Psoas muscle (tissue), 8 donors: ENCODE data around the gene TMEM63A. TPM values are rescaled to one million over a fixed set of nuclear protein-coding genes. Genes with fewer than 3 reads are reported as not detected.

ENCODE experiments used
- ATAC-seq, 4 donors: fragments of 200-7000 bp; cut with Tn5 transposase; one replicate each; pipeline ENCODE4 v1.9.1; 2020; ENCODE audit warnings: moderate library complexity in 3 of 4, mild to moderate bottlenecking in 2 of 4
- DNase-seq, 2 donors: peaks; one replicate each; pipeline ENCODE4 v3.0.0-alpha.2; 2020
- H3K27ac ChIP-seq: fragments of 200-600 bp; one replicate; pipeline ENCODE4 v1.8.0; 2022
- H3K27me3 ChIP-seq, 3 donors: fragments of 200-600 bp in 1 of 3; one replicate each; pipeline versions ENCODE4 v1.6.1 to v1.8.0; 2013 to 2022; ENCODE audit warnings: low read length in 2 of 3, mild to moderate bottlenecking in 2 of 3, moderate library complexity in 1 of 3; ENCODE audit not compliant: insufficient read depth in 3 of 3
- H3K36me3 ChIP-seq, 2 donors: fragments of 200-600 bp in 1 of 2; one replicate each; pipeline versions ENCODE4 v1.6.1 to v1.8.0; 2013 to 2022; ENCODE audit warnings: low read depth in 1 of 2, mild to moderate bottlenecking in 1 of 2, moderate library complexity in 1 of 2; ENCODE audit not compliant: insufficient read depth in 1 of 2
- H3K4me1 ChIP-seq: fragments of 200-600 bp; one replicate; pipeline ENCODE4 v1.8.0; 2022
- H3K4me3 ChIP-seq: fragments of 200-600 bp; one replicate; pipeline ENCODE4 v1.8.0; 2022; ENCODE audit warnings: mild to moderate bottlenecking
- H3K9me3 ChIP-seq: fragments of 200-600 bp; one replicate; pipeline ENCODE4 v1.8.0; 2022
- CTCF ChIP-seq: fragments of 200-600 bp; IDR thresholded peaks from one replicate; pipeline ENCODE4 v1.8.0; 2022; ENCODE audit warnings: antibody characterized with exemption
- WGBS, 3 donors: extraction: QIAGEN DNeasy Blood & Tissue Kit; methylation state at CpG; one replicate each; pipeline versions ENCODE4 v1.1.6 to v1.1.7; 2013; 5-methylcytosine and 5-hydroxymethylcytosine counted together
- intact Hi-C, 2 donors: fragments of 100-400 bp; cut with DNase I; formaldehyde crosslinking; loops; one replicate each; pipeline versions ENCODE4 v1.11.0 to v1.14.2; 2022
- polyA plus RNA-seq, 3 donors: library from polyadenylated mRNA; stranded (reverse); fragments of 200-250 nt; gene quantifications; one replicate each; pipeline ENCODE4 v1.2.3, GENCODE V29; 2013
- total RNA-seq, 4 donors: library from RNA; stranded (reverse); fragmentation: NEBNext Ultra II Directional in 2 of 4; extraction: Animal tissue kit (Norgen Biotek cat#: 25700) in 2 of 4; gene quantifications; one replicate each; pipeline versions ENCODE4 v1.2.1 to v1.2.4, GENCODE V29; 2021 to 2023
- donor health status: healthy with polysubstance abuse.
- donor health status: DM: no; HTN: no; CAD: no; lungs with moderate emphysema.
- donor health status: Bipolar disorder and iron deficiency.
- donor health status: healthy.
- donor health status: DM: yes; HTN: yes; CAD: no.
- donor health status: DM: no; HTN: no; CAD: no.
- donor health status: DM: no; HTN: no; CAD: no.
- donor health status: DM: yes; HTN: yes; CAD: no.

The TMEM63A gene
- total and polyA plus RNA-seq, 7 donors = 7.1 to 17.9 (median 14.2) TPM

- no peak for ATAC-seq
- H3K27ac ChIP-seq = peak overlapping the region; percentile 69
- 38 to 54% (median 40%) methylated on average over 12 of the region's 12 CpGs for WGBS, 3 donors
- H3K9me3 ChIP-seq = no peaks in the 10 kb centered on the region
- no peaks in the 10 kb centered on the region for H3K27me3 ChIP-seq
- peak overlapping the region; percentile 34 for H3K4me3 ChIP-seq
- peaks cover 48% of the 10 kb centered on the region for H3K4me1 ChIP-seq
- H3K36me3 ChIP-seq = peaks cover 4 to 49% of the 10 kb centered on the region in 2 donors
- TF ChIP-seq CTCF = no peak
- no peak for DNase-seq
- intact Hi-C loops = loop anchor here (5.0 to 10.0 kb wide), 3 partner anchors 35 to 98 kb away; no protein-coding TSS in a partner anchor
Observed at GRCh38 chr1:225876900-225877510, 5.2 kb downstream of the TMEM63A start.

GRCh38 chr1:225875044-225875815 lies 7.0 kb downstream of the TMEM63A start:
- DNase-seq = no peak
- peaks cover 4 to 67% of the 10 kb centered on the region in 2 donors for H3K36me3 ChIP-seq
- H3K4me3 ChIP-seq = no peak overlapping the region
- no peaks in the 10 kb centered on the region for H3K27me3 ChIP-seq
- H3K27ac ChIP-seq = no peak overlapping the region
- no peaks in the 10 kb centered on the region for H3K9me3 ChIP-seq
- intact Hi-C loops = loop anchor here (5.0 to 10.0 kb wide), 3 partner anchors 37 to 100 kb away; no protein-coding TSS in a partner anchor
- H3K4me1 ChIP-seq = peaks cover 35% of the 10 kb centered on the region
- 93% methylated on average over 12 of the region's 12 CpGs for WGBS, 3 donors
- no peak for ATAC-seq
- no peak for TF ChIP-seq CTCF

GRCh38 chr1:225874431-225874830 lies 7.7 kb downstream of the TMEM63A start:
- H3K27ac ChIP-seq = no peak overlapping the region
- no peaks in the 10 kb centered on the region for H3K27me3 ChIP-seq
- H3K4me3 ChIP-seq = no peak overlapping the region
- intact Hi-C loops = loop anchor here in 1 of 2 donors (10.0 kb wide), 1 partner anchor 100 kb away; no protein-coding TSS in a partner anchor
- DNase-seq (no peak), ATAC-seq (no peak)
- TF ChIP-seq CTCF = no peak
- H3K36me3 ChIP-seq = peaks cover 4 to 74% of the 10 kb centered on the region in 2 donors
- peaks cover 28% of the 10 kb centered on the region for H3K4me1 ChIP-seq
- no peaks in the 10 kb centered on the region for H3K9me3 ChIP-seq
- WGBS, 3 donors = 94 to 96% (median 95%) methylated on average over 11 of the region's 11 CpGs

- TF ChIP-seq CTCF = no peak
- intact Hi-C loops = loop anchor here in 1 of 2 donors (10.0 kb wide), 1 partner anchor 101 kb away; no protein-coding TSS in a partner anchor
- H3K9me3 ChIP-seq = no peaks in the 10 kb centered on the region
- peaks cover 19% of the 10 kb centered on the region for H3K4me1 ChIP-seq
- 75 to 88% (median 78%) methylated on average over 10 of the region's 10 CpGs for WGBS, 3 donors
- no peak overlapping the region for H3K27ac ChIP-seq
- no peak for DNase-seq
- peaks cover 4 to 85% of the 10 kb centered on the region in 2 donors for H3K36me3 ChIP-seq
- H3K4me3 ChIP-seq = no peak overlapping the region
- ATAC-seq = no peak
- no peaks in the 10 kb centered on the region for H3K27me3 ChIP-seq
Observed at GRCh38 chr1:225873281-225873850, 8.8 kb downstream of the TMEM63A start.
